Chondrocyte (in vitro differentiated cells): Measurements from ENCODE around the gene VPS41. TPM values are rescaled to one million over a fixed set of nuclear protein-coding genes. Genes with fewer than 3 reads are reported as not detected.

ENCODE experiments used
- DNase-seq: peaks from one replicate; pipeline ENCODE4 v3.0.0; 2021; ENCODE audit warnings: mixed read lengths, low spot score
- H3K27ac Mint-ChIP-seq: one replicate; pipeline ENCODE4 v1.8.0; 2021; ENCODE audit warnings: mild to moderate bottlenecking, moderate library complexity, mixed read lengths; ENCODE audit not compliant: unreplicated experiment
- H3K27me3 Mint-ChIP-seq: 2 replicates; pipeline ENCODE4 v1.8.0; 2021; ENCODE audit warnings: low read depth, mixed read lengths
- H3K36me3 Mint-ChIP-seq: 2 replicates; pipeline ENCODE4 v1.8.0; 2021; ENCODE audit warnings: low read depth, mixed read lengths
- H3K4me1 Mint-ChIP-seq: 2 replicates; pipeline ENCODE4 v1.8.0; 2021; ENCODE audit warnings: low read depth, mild to moderate bottlenecking, mixed read lengths
- H3K4me3 Mint-ChIP-seq: one replicate; pipeline ENCODE4 v1.8.0; 2021; ENCODE audit warnings: mild to moderate bottlenecking, moderate library complexity, mixed read lengths; ENCODE audit not compliant: unreplicated experiment
- H3K9me3 Mint-ChIP-seq: 2 replicates; pipeline ENCODE4 v1.8.0; 2021; ENCODE audit warnings: low read depth, mixed read lengths
- CTCF ChIP-seq: fragments of 200-600 bp; sonication (generic); IDR thresholded peaks from 2 replicates; pipeline ENCODE4 v1.5.0; 2021; ENCODE audit warnings: antibody characterized with exemption, mild to moderate bottlenecking, moderate library complexity
- total RNA-seq: library from RNA; stranded (reverse); gene quantifications from 3 replicates; pipeline ENCODE4 v1.2.1, GENCODE V29; 2021

VPS41 gene
- total RNA-seq, 1 donor from 2014 or later: 83.9 TPM

DNA sequence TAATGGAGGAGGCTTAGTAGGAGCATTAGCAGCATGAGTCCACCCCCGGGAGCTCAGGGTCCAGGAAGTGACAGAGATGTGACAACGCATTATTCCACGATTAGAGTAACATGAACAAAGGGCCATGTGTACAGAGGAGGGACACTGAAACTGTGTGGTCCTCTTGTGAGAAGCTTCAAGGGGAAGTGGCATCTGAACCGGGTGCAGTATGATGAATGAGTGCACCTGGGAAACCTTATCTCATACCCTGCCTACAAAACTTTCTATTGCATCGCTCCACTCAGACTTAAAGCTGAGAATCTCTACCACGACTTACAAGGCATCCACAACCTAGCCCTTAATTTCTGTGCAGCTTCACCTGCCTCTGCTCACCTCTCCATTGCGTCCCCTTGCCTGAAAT is 162.6 kb downstream of the VPS41 start:
- TF ChIP-seq CTCF: no peak
- H3K27me3 Mint-ChIP-seq: no peaks in the 10 kb centered on the region
- no peak overlapping the region for H3K4me3 Mint-ChIP-seq
- no peak for DNase-seq
- H3K4me1 Mint-ChIP-seq: peaks cover 5% of the 10 kb centered on the region
- no peaks in the 10 kb centered on the region for H3K9me3 Mint-ChIP-seq
- peaks cover 23% of the 10 kb centered on the region for H3K36me3 Mint-ChIP-seq
- no peak overlapping the region for H3K27ac Mint-ChIP-seq

GRCh38 chr7:38744746-38745145 is 164.2 kb downstream of the VPS41 start:
- Mint-ChIP-seq H3K4me3 (no peak overlapping the region), H3K36me3 (peaks cover 28% of the 10 kb centered on the region), H3K27me3 (no peaks in the 10 kb centered on the region), H3K9me3 (no peaks in the 10 kb centered on the region), H3K27ac (no peak overlapping the region), H3K4me1 (peaks cover 5% of the 10 kb centered on the region)
- TF ChIP-seq CTCF: no peak
- DNase-seq: no peak

DNA sequence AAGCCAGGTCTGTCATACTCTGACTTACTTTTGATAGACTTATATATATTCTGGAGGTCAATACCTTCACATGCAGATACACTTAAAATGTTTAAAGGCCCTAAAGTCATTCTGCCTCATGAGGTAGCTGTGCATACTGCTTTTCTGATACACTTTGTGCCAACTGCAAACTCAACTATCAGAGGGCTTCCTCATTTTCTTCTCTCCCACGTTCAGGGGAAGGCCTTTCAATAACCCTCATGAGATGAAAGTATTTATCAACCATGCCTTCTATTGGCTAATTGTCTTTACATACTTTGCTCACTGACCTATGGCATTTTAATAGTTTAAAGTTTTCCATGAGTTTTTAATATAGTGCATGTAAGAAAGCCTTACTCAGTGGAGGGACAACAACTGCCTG is 165.1 kb downstream of the VPS41 start:
- no peak for DNase-seq
- no peak overlapping the region for H3K27ac Mint-ChIP-seq
- no peak overlapping the region for H3K4me3 Mint-ChIP-seq
- no peak for TF ChIP-seq CTCF
- no peaks in the 10 kb centered on the region for H3K9me3 Mint-ChIP-seq
- peaks cover 5% of the 10 kb centered on the region for H3K4me1 Mint-ChIP-seq
- no peaks in the 10 kb centered on the region for H3K27me3 Mint-ChIP-seq
- H3K36me3 Mint-ChIP-seq: peaks cover 28% of the 10 kb centered on the region

GRCh38 chr7:38740041-38740440 is 168.9 kb downstream of the VPS41 start:
- TF ChIP-seq CTCF: no peak
- Mint-ChIP-seq H3K36me3 (peaks cover 24% of the 10 kb centered on the region), H3K4me1 (no peaks in the 10 kb centered on the region), H3K9me3 (no peaks in the 10 kb centered on the region), H3K27ac (no peak overlapping the region), H3K27me3 (no peaks in the 10 kb centered on the region), H3K4me3 (no peak overlapping the region)
- DNase-seq: no peak

DNA sequence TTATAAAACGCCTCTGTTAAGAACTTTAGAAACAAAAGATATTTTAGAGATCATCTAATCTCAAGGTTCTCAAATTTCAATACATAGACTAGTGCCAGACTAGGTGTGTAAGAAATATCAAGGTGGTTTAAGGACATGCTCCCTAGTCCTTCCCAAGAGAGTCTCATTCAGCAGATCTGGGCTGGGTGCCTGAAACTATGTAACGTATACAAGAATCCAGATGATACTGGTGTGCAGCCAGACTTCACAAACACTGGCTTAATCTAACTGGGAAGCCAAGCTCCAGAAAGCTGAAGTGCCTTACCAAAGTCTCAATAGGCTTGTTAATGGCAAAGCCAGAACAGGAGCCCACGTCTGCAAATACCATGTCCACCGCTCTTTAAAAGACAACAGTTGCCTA is 172.9 kb downstream of the VPS41 start:
- no peak for DNase-seq
- peaks cover 17% of the 10 kb centered on the region for H3K36me3 Mint-ChIP-seq
- TF ChIP-seq CTCF: no peak
- H3K27me3 Mint-ChIP-seq: no peaks in the 10 kb centered on the region
- no peak overlapping the region for H3K27ac Mint-ChIP-seq
- no peaks in the 10 kb centered on the region for H3K9me3 Mint-ChIP-seq
- H3K4me3 Mint-ChIP-seq: no peak overlapping the region
- peaks cover 3% of the 10 kb centered on the region for H3K4me1 Mint-ChIP-seq
